Astrocyte of the hippocampus (primary cell): ENCODE results near the gene NELFE.
"Not testable (repeated sequence)": the region's sequence is repeated elsewhere in the genome, so short reads cannot be mapped to it uniquely, and the experiment has no call there.

Source experiments
- DNase-seq: peaks from one replicate; pipeline ENCODE4 v3.0.0; 2011; ENCODE audit warnings: low read depth, low spot score

The NELFE gene

DNA sequence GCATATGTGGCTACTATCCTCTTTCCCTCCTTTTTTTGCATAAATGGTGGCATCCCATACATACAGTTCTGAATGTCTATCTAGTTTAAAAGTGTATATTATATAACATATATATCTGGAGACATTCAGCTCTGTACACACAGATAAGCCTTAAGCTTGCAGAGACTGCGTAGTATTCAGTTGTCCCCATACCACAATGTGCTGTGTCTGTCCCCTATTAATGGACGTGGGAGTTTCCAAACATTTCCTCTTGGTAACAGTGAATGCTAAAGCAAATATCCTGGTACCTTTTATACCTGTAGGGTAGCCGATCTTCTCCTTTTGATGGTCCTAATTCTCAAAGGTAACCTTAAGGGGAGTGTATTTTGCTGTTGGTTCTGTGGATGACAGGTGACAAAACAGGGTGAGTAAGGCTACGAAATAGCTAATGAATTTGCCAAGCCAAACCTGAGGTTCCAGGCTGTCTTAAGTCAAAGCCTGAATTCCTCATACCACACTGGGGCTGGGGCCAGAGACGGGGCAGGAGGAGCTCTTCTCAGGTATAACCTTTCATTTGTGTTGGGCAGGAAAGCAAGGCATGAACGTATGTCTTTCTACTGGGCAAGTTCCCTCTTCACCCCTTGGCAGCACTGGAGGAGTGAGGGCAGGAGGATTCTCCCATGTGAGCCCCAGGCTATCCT, 39.0 kb downstream of the NELFE start:
- DNase-seq = no peak

DNA sequence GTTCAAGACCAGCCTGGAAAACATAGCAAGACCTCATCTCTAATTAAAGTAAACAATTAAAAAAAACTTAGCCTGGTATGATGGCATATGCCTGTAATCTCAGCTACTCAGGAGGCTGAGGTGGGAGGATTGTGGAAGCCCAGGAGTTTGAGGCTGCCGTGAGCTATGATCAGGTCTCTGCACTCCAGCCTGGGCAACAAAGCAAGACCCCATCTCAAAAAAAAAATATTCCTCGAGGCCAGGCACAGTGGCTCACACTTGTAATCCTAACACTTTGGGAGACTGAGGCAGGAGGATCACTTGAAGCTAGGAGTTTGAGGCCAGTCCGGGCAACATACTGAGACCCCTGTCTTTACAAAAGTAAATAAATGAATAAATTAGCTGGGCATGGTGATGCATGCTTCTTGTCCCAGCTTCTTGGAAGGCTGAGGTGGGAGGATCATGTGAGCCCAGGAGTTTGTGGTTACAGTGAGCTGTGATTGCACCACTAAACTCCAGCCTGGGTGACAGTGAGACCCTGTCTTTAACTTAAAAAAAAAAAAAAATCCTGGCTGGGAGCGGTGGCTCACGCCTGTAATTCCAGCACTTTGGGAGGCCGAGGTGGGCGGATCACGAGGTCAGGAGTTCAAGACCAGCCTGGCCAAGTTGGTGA, 40.6 kb downstream of the NELFE start:
- DNase-seq = no peak

DNA sequence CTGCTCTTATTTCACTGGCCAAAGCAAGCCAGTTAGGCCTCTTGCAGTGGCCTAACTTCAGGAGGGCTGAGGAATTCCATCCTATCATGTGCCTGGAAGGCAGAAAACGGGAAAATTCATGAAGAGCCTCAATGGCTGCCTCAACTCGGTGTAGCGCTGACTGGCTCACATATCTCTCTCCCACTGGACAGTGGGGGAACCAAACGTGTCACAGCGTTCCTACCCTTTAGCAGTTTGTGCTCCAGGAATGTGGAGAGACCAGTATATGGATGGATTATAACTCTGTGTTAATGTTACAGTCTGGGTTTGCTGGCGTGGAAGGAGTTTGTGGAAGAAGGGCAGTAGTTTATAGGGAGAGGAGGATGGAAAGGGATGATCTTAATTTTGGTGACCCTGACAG, 43.0 kb downstream of the NELFE start:
- DNase-seq = no peak

DNA sequence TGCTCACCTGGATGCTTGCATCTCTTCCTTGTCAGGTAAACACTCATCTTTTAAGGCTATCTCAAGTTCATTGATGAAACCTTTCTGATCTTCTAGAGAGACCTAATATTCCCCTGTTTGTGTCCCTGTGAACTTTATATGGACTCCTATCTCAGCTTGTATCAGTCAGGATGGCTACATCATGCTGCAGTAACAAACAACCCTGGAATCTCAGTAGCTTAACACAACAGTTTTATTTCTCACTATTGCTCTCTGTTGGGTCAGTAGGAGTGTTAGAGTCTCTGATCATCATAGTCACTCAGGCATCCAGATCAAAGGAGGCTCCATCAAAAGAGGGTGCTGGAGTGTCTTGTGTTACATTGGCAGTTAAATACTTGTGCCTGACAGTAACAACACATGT, 43.4 kb downstream of the NELFE start:
- no peak for DNase-seq

DNA sequence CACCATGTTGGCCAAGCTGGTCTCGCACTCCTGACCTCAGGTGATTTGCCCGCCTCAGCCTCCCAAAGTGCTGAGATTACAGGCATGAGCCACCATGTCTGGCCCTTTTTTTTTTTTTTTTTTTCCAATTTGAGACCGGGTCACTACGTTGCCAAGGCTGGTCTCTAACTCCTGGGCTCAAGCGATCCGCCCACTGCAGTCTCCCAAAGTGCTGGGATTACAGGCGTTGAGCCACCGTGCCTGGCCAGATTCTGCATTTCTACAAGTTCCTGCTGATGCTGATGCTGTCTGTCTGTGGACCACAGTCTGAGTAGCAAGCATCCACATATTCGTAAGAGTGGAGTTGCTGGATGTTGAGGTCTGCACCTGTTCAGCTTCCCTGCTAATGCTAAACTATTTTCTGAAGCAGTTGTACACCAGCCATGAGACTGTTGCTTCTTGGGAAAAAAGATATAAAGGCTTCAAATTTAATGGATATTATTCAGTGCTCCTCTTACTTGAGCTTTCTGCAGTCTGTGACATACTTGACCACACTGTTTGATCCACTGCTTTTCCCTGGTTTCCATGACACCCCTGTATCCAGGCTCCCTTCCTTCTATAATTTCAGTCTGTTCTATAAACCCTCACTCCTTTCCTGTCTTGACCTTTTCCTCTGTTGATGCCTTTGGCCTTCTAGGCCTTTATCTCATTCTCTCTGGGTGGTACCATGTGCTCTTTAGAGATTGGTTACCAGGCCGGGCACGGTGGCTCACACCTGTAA, 46.8 kb downstream of the NELFE start:
- no peak for DNase-seq

DNA sequence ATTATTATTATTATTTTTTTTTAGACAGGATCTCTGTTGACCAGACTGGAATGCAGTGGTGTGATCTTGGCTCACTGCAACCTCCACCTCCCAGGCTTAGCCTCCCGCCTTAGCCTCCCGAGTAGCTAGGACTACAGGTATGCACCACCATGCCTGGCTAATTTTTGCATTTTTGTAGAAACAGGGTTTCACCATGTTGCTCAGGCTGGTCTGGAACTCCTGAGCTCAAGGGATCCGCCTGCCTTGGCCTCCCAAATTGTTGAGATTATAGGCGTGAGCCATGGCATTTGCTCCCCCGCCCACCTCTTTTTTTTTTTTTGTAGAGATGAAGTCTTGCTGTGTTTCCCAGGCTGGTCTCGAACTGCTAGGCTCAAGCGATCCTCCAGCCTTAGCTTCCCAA, 49.5 kb downstream of the NELFE start:
- not testable (repeated sequence) for DNase-seq

DNA sequence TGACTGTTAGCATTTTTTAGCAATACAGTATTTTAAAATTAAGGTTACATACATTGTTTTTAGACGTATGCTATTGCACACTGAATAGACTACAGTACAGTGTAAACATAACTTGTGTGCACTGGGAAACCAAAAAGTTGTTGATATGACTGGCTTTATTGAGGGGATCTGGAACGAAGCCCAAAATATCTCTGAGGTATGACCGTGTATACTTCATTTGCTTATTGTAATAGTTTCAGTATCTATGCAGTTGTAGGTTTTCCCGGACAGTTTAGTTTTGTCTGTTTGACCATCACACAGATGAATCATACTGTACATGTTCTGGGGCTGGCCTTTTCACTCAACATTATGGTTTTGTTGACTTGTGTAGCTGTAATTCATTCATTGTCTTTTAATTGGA, 50.0 kb downstream of the NELFE start:
- DNase-seq = no peak

DNA sequence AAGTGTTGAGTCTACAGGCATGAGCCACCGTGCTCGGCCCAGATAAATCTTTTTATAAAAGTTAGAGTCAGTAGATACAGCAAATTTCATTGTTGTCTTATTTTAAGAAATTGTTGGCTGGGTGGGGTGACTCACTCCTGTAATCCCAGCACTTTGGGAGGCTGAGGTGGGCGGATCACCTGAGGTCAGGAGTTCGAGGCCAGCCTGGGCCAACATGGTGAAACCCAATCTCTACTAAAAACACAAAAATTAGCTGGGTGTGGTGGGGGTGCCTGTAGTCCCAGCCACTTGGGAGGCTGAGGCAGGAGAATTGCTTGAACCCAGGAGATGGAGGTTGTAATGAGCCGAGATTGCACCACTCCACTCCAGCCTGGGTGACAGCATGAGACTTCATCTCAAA, 50.5 kb downstream of the NELFE start:
- not testable (repeated sequence) for DNase-seq

DNA sequence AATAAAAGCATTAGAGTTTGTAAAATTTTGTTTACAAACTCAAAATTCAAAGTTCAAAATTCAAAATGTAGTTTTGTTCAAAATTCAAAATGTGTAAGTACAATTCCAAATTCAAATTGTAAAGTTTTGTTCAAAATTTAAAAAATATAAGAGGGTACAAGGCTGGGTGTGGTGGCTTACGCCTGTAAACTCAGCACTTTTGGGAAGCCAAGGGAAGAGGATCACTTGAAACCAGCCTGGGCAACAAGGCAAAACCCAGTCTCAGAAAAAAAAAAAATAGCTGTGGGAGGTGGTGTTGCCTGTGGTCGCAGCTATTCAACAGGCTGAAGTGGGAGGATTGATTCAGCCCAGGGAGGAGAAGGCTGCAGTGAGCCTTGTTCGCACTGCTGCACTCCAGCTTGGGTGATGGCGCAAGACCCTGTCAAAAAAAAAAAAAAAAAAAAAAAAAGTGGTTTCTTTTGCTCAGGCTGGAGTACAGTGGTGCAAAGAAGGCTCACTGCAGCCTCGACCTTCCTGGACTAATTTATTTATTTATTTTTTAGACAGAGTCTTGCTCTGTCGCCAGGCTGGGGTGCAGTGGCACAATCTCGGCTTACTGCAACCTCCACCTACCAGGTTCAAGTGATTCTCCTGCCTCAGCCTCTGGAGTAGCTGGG, 51.5 kb downstream of the NELFE start:
- peak; percentile 55 for DNase-seq

DNA sequence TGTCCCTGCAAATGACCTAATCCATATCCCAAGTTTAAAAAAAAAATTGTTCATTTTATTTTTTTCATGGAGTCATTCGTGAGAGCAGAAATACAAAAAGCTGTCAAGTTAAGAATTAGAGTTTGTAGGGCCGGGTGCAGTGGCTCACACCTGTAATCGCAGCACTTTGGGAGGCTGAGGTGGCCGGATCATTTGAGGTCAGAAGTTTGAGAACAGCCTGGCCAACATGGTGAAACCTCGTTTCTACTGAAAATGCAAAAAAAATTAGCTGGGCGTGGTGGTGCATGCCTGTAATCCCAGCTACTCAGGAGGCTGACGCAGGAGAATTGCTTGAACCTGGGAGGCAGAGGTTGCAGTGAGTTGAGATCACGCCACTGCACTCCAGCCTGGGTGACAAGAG, 52.0 kb downstream of the NELFE start:
- not testable (repeated sequence) for DNase-seq

DNA sequence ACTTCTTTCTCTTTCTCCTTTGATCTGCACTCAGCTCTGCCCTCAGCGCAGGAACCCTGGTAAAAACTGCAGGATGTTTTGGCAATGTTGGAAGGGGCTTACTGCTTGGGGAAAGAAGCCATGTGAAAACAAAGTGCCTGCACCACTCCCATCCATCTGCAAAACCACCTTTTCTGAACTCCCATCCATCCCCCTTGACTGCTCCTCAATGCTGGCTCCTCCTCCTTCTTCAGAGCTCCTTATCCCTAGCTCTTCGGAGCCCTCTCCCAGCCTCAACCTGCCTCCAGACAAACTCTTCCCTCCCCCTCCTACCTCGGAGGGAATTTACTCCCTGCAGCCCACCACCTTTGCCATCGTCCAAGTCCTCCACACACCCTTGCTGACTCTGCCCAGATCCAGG, 52.6 kb downstream of the NELFE start:
- DNase-seq = no peak

DNA sequence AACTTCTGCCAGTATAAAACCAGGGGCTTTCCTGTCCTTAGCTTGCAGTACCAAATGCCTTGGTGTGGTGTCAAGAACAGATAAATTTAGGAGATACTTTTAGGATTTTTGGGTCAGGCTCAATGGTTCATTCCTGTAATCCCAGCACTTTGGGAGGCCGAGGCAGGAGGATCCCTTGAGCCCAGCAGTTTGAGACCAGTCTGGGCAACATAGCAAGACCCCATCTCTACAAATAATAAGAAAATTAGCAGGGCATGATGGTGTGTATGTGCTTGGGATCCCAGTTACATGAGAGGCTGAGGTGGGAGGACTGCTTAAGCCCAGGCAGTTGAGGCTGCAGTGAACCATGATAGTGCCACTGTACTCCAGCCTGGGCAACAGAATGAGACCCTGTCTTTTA, 53.7 kb downstream of the NELFE start:
- DNase-seq = no peak

DNA sequence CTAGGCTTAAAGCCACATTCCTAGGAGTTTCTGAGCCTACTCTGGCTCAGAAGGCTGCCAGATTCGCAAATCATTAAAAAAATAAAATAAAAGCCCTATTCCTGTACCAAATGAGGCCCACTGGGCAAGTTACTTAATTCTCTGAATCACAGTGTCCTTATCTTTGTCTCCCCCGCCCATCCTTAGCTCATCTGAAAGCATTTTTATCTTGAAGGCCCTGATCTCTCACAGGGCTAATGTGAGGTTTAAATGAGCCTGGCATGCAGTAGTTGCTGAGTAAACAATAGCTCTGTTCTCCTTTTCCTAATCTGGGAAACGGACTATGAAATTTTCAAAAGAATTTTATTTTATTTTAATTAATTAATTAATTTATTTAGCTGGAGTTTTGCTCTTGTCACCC, 54.8 kb downstream of the NELFE start:
- no peak for DNase-seq
